Thoracic aorta (tissue), 2 donors: ENCODE results near the gene ELAVL3. TPM values are rescaled to one million over a fixed set of nuclear protein-coding genes. Genes with fewer than 3 reads are reported as not detected.

Experiments used
- ATAC-seq: fragments of 150-250 bp; one replicate; pipeline ENCODE4 v1.8.0; 2017; ENCODE audit warnings: low read depth; ENCODE audit not compliant: insufficient number of reproducible peaks, low FRiP score
- DNase-seq: peaks from one replicate; pipeline ENCODE4 v3.0.0-alpha.2; 2020; ENCODE audit warnings: low spot score
- H3K27ac ChIP-seq, 2 donors: fragments of 200-600 bp; sonication (generic); 1 replicate in 1 of 2; 2 replicates in 1 of 2; pipeline ENCODE4 v1.5.1; 2016; ENCODE audit warnings: mild to moderate bottlenecking in 2 of 2, moderate library complexity in 2 of 2
- H3K27me3 ChIP-seq: fragments of 200-600 bp; sonication (generic); replicated peaks from 2 replicates; pipeline ENCODE4 v1.6.0; 2016; ENCODE audit warnings: mild to moderate bottlenecking; ENCODE audit not compliant: insufficient read depth
- H3K36me3 ChIP-seq: fragments of 200-600 bp; sonication (generic); one replicate; pipeline ENCODE4 v1.5.1; 2016
- H3K4me1 ChIP-seq, 2 donors: fragments of 200-600 bp; sonication (generic); 1 replicate in 1 of 2; 2 replicates in 1 of 2; pipeline versions ENCODE4 v1.5.1 to v1.6.0; 2016; ENCODE audit warnings: low read depth in 2 of 2, mild to moderate bottlenecking in 1 of 2; ENCODE audit not compliant: control insufficient read depth in 1 of 2
- H3K4me3 ChIP-seq: fragments of 200-600 bp; sonication (generic); 2 replicates; pipeline ENCODE4 v1.5.1; 2016; ENCODE audit warnings: mild to moderate bottlenecking
- H3K9me3 ChIP-seq: fragments of 200-600 bp; sonication (generic); 2 replicates; pipeline ENCODE4 v1.5.1; 2016
- total RNA-seq, 2 donors: library from RNA; depleted of rRNA; stranded (reverse); fragments of >200 nt; gene quantifications; one replicate each; pipeline versions ENCODE4 v1.1.0 to v1.2.3, GENCODE V29; 2016
- TF ChIP-seq, protein P1 (sequence below): fragments of 200-600 bp; sonication (generic); IDR thresholded peaks from one replicate; pipeline ENCODE4 v1.5.1; 2019; ENCODE audit warnings: antibody characterized with exemption

The ELAVL3 gene
- total RNA-seq, 2 donors from 2014 or later, result not detected

DNA sequence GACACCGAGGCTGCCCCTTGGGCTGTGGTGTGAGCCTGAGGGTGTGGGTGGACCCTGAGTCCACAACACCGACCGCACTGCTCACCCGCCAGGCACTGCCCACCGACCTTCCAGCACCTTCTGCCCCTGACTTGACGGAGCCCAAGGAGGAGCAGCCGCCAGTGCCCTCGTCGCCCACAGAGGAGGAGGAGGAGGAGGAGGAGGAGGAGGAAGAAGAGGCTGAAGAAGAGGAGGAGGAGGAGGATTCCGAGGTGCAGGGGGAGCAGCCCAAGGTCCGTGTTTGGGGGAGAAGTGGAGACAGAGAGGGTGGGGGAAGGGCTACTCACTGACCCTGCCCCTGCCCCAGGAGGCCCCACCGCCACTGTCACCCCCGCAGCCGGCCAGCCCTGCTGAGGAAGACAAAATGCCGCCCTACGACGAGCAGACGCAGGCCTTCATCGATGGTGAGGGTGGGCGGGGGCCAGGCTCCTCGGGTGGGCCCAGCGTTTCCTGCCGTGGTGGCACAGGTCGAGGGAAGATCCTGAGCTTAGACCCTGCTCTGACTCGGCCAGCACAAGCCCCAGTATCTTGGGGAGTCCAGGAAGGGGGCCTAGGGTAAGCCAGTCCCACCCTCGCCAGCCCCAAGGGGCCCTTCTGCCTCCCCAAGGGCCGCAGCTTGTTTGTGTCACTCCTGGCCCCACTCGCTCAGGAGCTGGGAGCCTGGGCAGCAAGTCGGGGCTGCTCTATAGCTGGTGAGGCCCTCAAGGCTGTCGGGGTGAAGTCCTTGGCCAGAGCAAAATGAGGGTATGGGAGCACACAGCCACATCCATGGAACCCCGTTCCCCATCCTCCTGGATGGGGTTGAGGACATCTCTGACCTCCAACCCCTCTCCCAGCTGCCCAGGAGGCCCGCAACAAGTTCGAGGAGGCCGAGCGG lies 33.2 kb downstream of the ELAVL3 start:
- Histone ChIP-seq H3K4me3 (no peak overlapping the region), H3K27ac (no peak overlapping the region), H3K36me3 (peaks cover 41% of the 10 kb centered on the region), H3K4me1 (no peaks in the 10 kb centered on the region), H3K27me3 (no peaks in the 10 kb centered on the region), H3K9me3 (no peaks in the 10 kb centered on the region)
- ATAC-seq (no peak), DNase-seq (no peak)
- TF ChIP-seq, protein P1, sequence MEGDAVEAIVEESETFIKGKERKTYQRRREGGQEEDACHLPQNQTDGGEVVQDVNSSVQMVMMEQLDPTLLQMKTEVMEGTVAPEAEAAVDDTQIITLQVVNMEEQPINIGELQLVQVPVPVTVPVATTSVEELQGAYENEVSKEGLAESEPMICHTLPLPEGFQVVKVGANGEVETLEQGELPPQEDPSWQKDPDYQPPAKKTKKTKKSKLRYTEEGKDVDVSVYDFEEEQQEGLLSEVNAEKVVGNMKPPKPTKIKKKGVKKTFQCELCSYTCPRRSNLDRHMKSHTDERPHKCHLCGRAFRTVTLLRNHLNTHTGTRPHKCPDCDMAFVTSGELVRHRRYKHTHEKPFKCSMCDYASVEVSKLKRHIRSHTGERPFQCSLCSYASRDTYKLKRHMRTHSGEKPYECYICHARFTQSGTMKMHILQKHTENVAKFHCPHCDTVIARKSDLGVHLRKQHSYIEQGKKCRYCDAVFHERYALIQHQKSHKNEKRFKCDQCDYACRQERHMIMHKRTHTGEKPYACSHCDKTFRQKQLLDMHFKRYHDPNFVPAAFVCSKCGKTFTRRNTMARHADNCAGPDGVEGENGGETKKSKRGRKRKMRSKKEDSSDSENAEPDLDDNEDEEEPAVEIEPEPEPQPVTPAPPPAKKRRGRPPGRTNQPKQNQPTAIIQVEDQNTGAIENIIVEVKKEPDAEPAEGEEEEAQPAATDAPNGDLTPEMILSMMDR, result no peak

DNA sequence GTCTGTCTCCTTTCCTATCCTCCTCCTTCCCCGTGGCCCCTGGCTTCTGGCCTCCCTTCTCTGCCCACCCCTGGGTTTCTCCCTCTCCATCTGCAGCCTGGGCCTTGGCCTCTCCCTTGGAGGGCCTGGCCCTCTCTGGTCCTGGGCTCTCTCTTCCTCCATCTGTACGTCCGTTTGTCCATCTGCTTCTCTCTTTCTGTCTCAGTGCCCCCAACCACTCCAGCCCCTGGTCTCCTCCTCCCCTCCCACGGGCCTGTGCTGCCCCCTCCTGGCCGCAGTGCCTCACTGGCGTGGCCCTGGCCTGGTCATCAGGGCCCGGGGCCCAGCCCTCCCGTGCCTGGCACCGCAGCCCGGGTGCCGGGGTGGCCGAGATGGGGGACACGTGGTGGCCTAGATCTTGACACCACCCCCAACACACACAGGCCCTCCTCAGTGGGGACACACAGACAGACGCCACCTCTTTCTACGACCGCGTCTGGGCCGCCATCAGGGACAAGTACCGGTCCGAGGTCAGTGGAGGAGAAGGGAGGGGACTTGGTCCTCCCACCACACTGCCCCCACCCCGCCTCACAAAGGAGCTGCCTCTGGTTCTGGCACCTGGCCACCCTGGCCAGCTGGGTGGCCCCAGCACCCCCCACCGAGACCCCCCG lies 34.1 kb downstream of the ELAVL3 start:
- Histone ChIP-seq H3K9me3 (no peaks in the 10 kb centered on the region), H3K27ac (no peak overlapping the region), H3K4me1 (no peaks in the 10 kb centered on the region), H3K36me3 (peaks cover 49% of the 10 kb centered on the region), H3K4me3 (no peak overlapping the region), H3K27me3 (no peaks in the 10 kb centered on the region)
- TF ChIP-seq, protein P1, result peak; percentile 74
- ATAC-seq (no peak), DNase-seq (no peak)

DNA sequence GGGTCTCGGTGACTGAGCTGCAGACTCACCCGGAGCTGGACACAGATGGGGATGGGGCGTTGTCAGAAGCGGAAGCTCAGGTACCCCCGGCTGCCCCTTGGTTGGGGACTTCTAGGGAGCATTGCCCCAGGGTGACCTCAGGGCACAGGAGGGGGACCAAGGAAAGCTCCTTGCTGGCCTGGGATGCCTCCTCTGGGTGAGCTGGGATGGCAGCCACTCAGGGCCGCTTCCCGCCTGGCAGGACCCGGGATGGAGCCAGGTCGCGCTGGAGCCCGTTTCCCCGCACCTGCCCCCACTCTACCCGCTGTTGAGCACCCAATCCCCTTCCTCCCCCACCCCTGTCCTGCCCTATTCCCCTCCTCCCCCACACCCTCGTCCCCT lies 34.6 kb downstream of the ELAVL3 start:
- Histone ChIP-seq H3K4me3 (no peak overlapping the region), H3K27me3 (no peaks in the 10 kb centered on the region), H3K4me1 (no peaks in the 10 kb centered on the region), H3K27ac (no peak overlapping the region), H3K36me3 (peaks cover 54% of the 10 kb centered on the region), H3K9me3 (no peaks in the 10 kb centered on the region)
- no peak for DNase-seq
- TF ChIP-seq, protein P1, result no peak
- ATAC-seq, result no peak

DNA sequence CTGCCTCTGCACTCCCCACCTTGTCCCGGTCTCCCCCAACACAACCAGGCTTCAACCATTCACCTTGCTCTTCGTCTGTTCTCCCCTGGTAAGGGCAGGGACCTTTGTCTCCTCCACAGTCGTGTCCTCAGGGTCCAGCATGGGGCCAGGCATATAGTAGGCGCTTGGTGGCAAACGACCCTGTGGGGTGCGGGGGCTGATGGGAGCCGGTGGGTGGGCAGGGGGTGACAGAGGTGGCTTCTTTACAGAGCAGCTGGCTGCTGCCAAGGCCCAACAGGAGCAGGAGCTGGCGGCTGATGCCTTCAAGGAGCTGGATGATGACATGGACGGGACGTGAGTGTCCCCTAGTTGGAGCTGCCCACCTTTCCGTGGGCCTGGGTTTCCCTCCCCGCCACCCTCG lies 35.7 kb downstream of the ELAVL3 start:
- Histone ChIP-seq H3K27me3 (no peaks in the 10 kb centered on the region), H3K27ac (no peak overlapping the region), H3K9me3 (no peaks in the 10 kb centered on the region), H3K4me1 (no peaks in the 10 kb centered on the region), H3K4me3 (no peak overlapping the region), H3K36me3 (peaks cover 60% of the 10 kb centered on the region)
- TF ChIP-seq, protein P1, result no peak
- ATAC-seq (no peak), DNase-seq (no peak)

DNA sequence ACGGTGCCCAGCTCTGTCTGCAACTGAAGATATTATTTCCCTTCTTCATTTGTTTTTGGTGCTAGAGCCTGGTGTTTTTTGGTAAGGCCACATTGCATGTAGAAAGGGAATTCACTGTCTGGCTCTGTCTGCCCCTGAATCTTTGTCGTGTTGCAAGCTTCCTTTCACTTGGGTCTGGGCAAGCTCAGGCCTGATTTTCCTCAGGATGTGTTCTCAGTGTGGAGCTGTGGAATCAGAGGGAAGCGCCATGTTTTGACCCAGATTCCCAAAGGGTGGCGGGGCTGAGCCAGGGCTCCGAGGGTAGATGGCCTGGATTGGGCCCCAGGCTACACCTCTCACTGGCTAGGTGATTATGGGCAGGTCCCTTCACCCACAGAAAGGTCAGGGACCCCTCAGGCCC lies 36.8 kb downstream of the ELAVL3 start:
- DNase-seq, result no peak
- Histone ChIP-seq H3K27me3 (no peaks in the 10 kb centered on the region), H3K36me3 (peaks cover 54% of the 10 kb centered on the region), H3K4me1 (no peaks in the 10 kb centered on the region), H3K27ac (no peak overlapping the region), H3K4me3 (no peak overlapping the region), H3K9me3 (no peaks in the 10 kb centered on the region)
- TF ChIP-seq, protein P1, result no peak
- ATAC-seq, result no peak
